Activated effector memory CD4-positive, alpha-beta T cell treated with anti-CD3 and anti-CD28 coated beads, Interleukin-2, amount 50 U/mL, for 16 hours (primary cell): ENCODE data around the gene NXNL2.

Experiments used
- DNase-seq: peaks from one replicate; pipeline ENCODE4 v3.0.0-alpha.2; 2020

NXNL2 gene

GRCh38 chr9:88534456-88535225 is at the start of gene NXNL2:
Gene NXNL2, plus strand, starts transcription at chr9:88535178. Its CDS starts 257 bp downstream, at chr9:88535435.
- DNase-seq: peak; percentile 79

DNA sequence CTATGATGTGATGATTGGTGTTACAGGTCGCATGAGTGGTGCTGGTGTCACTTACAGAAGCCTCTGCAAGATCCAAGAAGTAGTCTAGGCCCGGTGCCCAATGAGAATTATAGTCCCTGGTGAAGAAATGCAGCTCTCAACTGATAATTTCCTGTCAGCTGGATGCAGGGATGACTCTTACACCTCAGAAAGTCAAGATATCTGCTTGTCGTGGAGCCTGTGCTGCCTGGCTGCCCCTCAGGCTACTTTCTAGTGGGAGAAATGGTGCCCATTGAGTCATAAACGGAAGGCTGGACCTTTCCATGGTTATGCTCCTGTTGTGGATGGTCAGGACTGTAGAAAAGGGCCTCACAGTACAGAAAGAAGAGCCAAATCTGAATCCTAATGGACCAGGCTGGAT is 46.8 kb upstream of the NXNL2 start:
- DNase-seq: no peak

DNA sequence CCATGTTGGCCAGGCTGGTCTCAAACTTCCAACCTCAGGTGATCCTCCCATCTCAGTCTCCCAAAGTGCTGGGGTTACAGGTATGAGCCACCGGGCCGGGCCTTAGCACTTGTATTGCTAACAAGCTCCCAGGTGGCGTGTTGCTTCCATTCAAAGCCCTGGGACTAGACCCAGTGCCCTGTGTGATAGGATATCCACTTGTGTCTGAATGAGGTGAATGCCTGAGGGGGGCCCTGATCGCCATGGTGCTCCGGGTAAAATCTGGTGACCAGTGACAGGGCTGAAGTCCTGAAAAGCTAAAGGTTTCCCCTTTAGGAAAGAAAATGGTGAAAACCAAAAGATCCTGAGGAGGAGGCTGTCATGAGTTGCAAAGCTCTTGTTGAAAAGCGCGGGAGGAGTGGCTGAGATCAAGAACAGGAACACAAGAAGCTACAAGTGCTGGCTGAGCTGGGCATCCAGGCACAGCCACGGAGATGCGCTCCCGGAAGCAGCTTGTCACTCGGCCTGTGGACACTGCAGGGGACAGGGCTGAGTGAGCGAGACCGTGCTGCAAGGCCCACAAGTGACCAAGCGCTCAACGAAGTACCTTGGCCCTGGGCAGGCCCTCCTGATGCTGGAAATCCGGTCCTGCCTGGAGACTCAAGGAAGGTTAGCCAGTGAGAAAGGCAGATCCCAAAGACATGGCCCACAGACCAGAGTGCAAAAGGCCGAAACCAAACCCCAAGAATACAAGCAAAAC is 39.8 kb upstream of the NXNL2 start:
- DNase-seq: no peak

DNA sequence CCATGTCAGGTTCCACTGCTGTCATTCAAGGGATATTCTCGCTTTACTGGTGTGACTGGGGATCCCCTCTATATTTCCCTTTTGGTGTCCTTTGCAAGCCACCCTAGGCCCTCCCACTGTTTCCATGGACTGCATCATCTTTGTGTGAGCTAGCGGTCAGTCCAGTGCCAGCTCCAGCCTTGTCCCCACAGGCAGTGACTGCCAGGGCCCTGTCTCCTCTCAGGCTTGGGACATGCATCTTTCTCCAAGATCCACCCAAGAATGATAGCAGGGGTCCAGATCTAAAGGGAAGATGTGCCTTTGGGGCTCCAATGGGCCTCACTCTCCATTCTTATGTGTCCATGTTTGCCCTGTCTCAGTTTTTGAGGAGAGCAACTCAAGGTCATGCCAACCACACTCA is 37.8 kb upstream of the NXNL2 start:
- no peak for DNase-seq

GRCh38 chr9:88498880-88499279 is 36.1 kb upstream of the NXNL2 start:
- no peak for DNase-seq

DNA sequence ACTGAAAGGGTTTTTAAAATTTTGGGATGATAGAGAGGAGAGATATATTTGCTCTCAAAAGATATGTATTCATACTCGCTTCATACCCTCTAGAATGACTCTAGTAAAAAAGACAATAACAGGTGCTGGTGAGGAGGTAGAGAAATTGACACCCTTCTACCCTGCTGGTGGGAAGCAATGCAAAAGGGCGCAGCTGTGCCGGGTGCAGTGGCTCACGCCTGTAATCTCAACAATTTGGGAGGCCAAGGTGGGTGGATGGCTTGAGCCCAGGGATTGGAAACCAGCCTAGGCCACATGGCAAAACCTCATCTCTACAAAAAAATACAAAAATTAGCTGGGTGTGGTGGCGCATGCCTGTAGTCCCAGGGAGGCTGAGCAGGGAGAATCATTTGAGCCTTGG is 33.9 kb upstream of the NXNL2 start:
- no peak for DNase-seq

- no peak for DNase-seq
Measured at GRCh38 chr9:88502552-88503034, 32.4 kb upstream of the NXNL2 start.

DNA sequence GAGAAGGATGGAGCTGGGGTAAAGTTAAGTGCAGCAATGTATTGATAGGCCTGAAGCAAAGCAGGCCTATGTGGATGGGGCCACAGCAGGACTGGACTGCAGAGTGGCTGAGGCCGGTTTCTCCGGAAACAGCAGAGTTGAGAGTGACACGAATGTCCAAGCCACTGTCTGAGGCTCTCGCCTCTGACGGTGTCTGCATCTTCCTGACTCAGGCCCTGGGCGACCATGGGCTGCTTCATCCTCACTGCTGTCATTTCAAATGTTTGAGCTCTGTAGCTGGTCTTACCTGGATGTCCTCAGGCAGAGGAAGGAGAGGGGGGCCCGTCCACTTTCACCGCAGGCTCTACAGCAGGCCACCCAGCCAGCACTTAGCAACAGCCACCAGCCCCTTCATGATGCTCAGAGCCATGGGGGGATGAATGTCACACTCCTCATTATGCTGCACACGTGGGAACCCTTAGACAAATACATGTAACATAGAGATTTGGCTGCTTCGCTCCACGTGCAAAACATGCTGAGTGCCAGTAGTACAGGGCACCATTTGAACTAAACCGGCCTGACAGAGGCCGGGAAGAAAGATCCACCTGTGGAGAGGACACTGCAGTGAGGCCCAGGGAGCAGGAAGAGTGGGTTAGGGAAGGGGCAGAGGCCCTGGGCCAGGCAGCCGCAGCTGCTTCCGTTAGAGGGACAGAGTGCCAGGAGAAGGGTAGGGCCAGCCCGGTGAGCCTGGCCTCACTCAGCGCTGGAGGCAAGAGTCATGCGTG is 31.7 kb upstream of the NXNL2 start:
- DNase-seq: no peak

DNA sequence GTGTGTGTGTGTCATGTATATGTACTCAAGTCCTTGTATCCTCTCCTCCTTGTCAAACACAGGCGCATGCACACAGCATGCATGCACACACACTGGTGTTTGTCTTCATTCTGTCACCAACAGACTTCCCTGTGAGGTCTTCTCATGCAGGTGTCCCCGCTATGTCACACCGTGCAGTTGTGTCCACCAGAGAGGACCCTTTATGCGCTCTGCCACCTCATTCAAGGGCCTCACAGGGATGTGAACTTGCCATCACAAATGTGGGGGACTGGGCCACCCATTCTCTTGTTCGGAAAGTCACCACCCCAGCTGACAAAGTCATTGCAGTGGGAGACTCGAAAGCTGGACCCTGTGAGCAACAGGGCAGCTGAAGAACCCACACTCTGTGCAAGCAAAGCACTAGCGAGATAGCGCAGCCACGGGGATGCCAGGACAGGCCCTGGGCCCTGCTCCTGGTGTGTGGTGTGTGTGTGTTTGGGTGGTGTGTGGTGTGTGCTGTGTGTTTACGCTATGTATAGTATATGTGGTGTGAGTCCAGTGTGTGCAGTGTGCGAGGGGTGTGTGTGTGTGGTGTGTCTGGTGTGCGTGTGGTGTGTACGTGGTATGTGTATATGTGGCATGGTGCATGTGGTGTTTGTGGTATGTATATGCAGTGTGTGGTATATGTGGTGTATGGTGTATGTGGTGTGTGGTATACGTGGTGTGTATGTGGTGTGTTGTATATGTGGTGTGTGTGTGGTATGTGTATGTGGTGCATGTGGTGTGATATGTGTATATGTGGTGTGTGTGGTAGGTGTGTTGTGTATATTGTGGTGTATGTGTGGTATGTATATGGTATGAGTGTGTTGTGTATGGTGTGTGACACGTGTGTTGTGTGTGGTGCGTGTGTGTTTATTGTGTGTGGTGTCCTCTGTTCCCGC is 30.9 kb upstream of the NXNL2 start:
- no peak for DNase-seq

DNA sequence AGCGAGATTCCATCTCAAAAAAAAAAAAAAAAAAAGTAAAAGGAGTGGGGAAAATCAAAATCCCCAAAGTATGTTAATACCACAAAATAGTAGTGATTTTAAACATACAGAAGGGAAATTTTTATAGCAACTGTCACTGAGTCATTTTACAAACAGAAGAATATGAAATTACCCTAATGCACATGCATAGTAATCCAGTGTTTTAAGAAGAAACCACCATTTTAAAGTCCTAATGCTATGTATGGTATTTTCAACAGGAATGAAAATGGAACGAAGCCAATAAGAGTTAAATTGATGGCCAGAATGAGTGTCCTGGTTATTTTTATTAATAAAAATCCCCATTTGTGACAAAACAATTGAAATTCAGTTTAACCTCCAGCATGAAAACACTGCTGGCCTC is 26.7 kb upstream of the NXNL2 start:
- no peak for DNase-seq

DNA sequence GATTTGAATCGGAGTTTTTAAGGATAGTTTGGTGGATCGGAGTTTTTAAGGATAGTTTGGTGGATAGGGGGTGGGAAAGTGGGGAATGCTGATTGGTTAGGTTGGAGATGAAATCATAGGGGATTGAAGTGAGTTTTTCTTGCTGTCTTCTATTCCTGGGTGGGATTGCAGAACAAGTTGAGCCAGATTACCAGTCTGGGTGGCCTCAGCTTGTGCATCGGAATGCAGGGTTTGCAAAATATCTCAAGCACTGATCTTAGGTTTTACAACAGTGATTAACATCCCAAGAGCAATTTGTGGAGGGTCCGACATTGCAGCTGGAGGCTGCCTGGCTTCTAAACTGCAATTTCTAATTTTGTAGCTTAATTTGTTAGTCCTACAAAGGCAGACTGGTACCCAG is 23.1 kb upstream of the NXNL2 start:
- no peak for DNase-seq

- DNase-seq: no peak
Measured at GRCh38 chr9:88514247-88514646, 20.7 kb upstream of the NXNL2 start.

GRCh38 chr9:88521308-88521707 is 13.7 kb upstream of the NXNL2 start:
- DNase-seq: no peak

- no peak for DNase-seq
Measured at GRCh38 chr9:88522360-88522759, 12.6 kb upstream of the NXNL2 start.

- DNase-seq: no peak
Measured at GRCh38 chr9:88523056-88523455, 11.9 kb upstream of the NXNL2 start.

- no peak for DNase-seq
Measured at GRCh38 chr9:88524911-88525310, 10.1 kb upstream of the NXNL2 start.

DNA sequence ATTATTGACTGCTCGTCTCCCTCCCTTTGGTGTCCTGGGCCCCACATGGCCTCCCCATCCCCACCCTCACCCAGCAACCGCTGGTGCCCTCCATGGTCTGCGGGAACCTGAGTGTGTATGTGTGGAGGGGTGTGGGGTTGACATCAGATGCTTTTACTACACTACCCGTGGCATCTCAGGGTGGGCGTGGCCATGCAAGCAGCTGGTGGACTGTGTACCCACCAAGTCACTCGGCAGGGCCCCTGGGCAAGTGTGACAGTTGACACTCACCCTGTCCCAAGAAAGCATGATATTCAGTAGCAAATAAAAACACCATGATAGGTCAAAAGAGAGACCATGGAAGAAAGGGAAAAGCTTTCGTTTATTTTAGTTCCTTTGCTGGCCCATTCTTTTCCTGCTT is 7.4 kb upstream of the NXNL2 start:
- DNase-seq: no peak

GRCh38 chr9:88528080-88528790 is 6.7 kb upstream of the NXNL2 start:
- no peak for DNase-seq

DNA sequence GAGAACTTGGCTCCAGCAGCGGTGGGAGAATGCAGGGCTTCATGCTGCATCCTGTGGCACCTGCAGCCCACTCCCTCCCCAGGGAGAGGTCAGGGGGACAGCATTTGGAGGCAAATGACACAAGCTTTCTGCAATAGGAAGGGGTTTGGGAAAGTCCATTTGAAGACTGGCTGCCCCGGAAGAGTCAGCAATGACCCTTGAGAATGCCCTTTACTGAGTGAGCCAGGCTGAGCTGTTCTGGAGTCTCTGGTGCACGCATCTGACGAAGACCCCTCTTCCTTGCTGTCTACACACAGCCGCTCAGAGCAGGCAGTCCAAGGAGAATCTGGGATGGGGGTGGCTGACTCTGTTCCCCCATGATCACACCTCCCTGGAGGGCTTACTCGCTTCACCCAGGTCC is 5.5 kb upstream of the NXNL2 start:
- no peak for DNase-seq

DNA sequence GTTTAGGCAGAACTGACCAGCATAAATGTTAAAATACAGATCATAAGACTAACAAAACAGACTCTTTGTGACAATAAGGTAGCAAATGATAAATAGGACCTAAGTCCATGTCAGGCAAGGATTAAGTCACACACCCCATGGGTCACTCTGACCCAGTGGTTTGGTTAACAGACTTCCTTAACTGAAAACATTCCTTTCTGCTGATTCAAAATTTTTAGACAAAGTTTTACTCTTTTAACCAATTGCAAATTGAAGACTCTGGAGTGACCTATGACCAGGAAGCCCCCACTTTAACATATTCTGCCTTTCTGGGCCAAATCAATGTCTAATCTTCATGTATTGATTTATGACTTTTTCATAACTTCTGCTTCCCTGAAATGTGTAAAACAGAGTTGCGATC is 4.9 kb upstream of the NXNL2 start:
- no peak for DNase-seq

- DNase-seq: no peak
Measured at GRCh38 chr9:88531920-88532698, 2.9 kb upstream of the NXNL2 start.
